SU-DHL-6 (cell line): ENCODE measurements around the gene ELMO3.

ENCODE experiments used
- EZH2phosphoT487 ChIP-seq: fragments of 200-600 bp; sonication (generic), shearing (Covaris generic); conservative IDR thresholded peaks from 2 replicates; pipeline ENCODE4 v1.6.1; 2018; ENCODE audit warnings: mild to moderate bottlenecking, antibody characterized with exemption, low read length, moderate library complexity, mixed read lengths
- TF ChIP-seq, protein P1 (sequence below): fragments of 200-600 bp; sonication (generic); IDR thresholded peaks from one replicate; pipeline ENCODE4 v1.5.1; 2017; ENCODE audit warnings: antibody characterized with exemption, mild to moderate bottlenecking, low read length, moderate library complexity; ENCODE audit not compliant: insufficient read depth, poor library complexity, severe bottlenecking

GRCh38 chr16:67228034-67228785 lies 29.3 kb downstream of the ELMO3 start:
- TF ChIP-seq, protein P1, sequence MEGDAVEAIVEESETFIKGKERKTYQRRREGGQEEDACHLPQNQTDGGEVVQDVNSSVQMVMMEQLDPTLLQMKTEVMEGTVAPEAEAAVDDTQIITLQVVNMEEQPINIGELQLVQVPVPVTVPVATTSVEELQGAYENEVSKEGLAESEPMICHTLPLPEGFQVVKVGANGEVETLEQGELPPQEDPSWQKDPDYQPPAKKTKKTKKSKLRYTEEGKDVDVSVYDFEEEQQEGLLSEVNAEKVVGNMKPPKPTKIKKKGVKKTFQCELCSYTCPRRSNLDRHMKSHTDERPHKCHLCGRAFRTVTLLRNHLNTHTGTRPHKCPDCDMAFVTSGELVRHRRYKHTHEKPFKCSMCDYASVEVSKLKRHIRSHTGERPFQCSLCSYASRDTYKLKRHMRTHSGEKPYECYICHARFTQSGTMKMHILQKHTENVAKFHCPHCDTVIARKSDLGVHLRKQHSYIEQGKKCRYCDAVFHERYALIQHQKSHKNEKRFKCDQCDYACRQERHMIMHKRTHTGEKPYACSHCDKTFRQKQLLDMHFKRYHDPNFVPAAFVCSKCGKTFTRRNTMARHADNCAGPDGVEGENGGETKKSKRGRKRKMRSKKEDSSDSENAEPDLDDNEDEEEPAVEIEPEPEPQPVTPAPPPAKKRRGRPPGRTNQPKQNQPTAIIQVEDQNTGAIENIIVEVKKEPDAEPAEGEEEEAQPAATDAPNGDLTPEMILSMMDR: no peak
- TF ChIP-seq EZH2phosphoT487: no peak
